Neuron (in vitro differentiated cells): ENCODE data around the gene TAX1BP3.

Source experiments
- H2AFZ ChIP-seq: one replicate; pipeline ENCODE4 v1.6.1; 2013; ENCODE audit warnings: low read depth, mild to moderate bottlenecking, inconsistent platforms, low read length, moderate library complexity
- H3K27me3 ChIP-seq: one replicate; pipeline ENCODE4 v1.6.1; 2013; ENCODE audit warnings: low read length; ENCODE audit not compliant: insufficient read depth
- H3K36me3 ChIP-seq: one replicate; pipeline ENCODE4 v1.6.1; 2013; ENCODE audit warnings: low read length; ENCODE audit not compliant: insufficient read depth
- H3K4me1 ChIP-seq: one replicate; pipeline ENCODE4 v1.6.1; 2013; ENCODE audit warnings: low read length; ENCODE audit not compliant: insufficient read depth
- H3K4me3 ChIP-seq: 2 replicates; pipeline ENCODE4 v1.5.1; 2013; ENCODE audit warnings: mild to moderate bottlenecking, low read length, moderate library complexity
- H3K9me3 ChIP-seq: one replicate; pipeline ENCODE4 v1.6.1; 2013; ENCODE audit warnings: low read length

Gene TAX1BP3

GRCh38 chr17:3621146-3621720, 47.1 kb downstream of the TAX1BP3 start:
- Histone ChIP-seq H2AFZ (no peak overlapping the region), H3K27me3 (no peaks in the 10 kb centered on the region), H3K4me1 (no peaks in the 10 kb centered on the region), H3K4me3 (no peak overlapping the region), H3K36me3 (peaks cover 70% of the 10 kb centered on the region), H3K9me3 (peaks cover 11% of the 10 kb centered on the region)

- H3K27me3 ChIP-seq: no peaks in the 10 kb centered on the region
- peaks cover 70% of the 10 kb centered on the region for H3K36me3 ChIP-seq
- H3K4me3 ChIP-seq: no peak overlapping the region
- peaks cover 12% of the 10 kb centered on the region for H3K9me3 ChIP-seq
- no peak overlapping the region for H2AFZ ChIP-seq
- H3K4me1 ChIP-seq: no peaks in the 10 kb centered on the region
Measured at GRCh38 chr17:3615160-3615870, 53.1 kb downstream of the TAX1BP3 start.

GRCh38 chr17:3613124-3613523, 55.3 kb downstream of the TAX1BP3 start:
- Histone ChIP-seq H3K9me3 (peaks cover 5% of the 10 kb centered on the region), H3K27me3 (no peaks in the 10 kb centered on the region), H2AFZ (no peak overlapping the region), H3K4me3 (no peak overlapping the region), H3K4me1 (no peaks in the 10 kb centered on the region), H3K36me3 (peaks cover 76% of the 10 kb centered on the region)
